GM12878 (cell line): Measurements from ENCODE around the gene CLCN7. TPM values are rescaled to one million over a fixed set of nuclear protein-coding genes. Genes with fewer than 3 reads are reported as not detected.

ENCODE experiments used
- ATF2 ChIP-seq: IDR thresholded peaks from 2 replicates; pipeline ENCODE4 v1.6.1; 2012; ENCODE audit warnings: low read length, inconsistent platforms
- ATF7 ChIP-seq: fragments of 450-650 bp; IDR thresholded peaks from 2 replicates; pipeline ENCODE4 v1.6.1; 2016; ENCODE audit warnings: low read depth, mild to moderate bottlenecking
- CEBPB ChIP-seq, 2 experiments: fragments of 150-350 bp in 1 of 2; IDR thresholded peaks; 2 replicates each; pipeline ENCODE4 v1.6.1; 2012 to 2014; ENCODE audit warnings: low read depth in 2 of 2, low read length in 2 of 2, borderline replicate concordance in 1 of 2, inconsistent platforms in 1 of 2
- CREM ChIP-seq: IDR thresholded peaks from 2 replicates; pipeline ENCODE4 v1.6.1; 2014; ENCODE audit warnings: antibody characterized with exemption, low read depth
- EED ChIP-seq: sonication (generic); IDR thresholded peaks from 2 replicates; pipeline ENCODE4 v1.6.1; 2016; ENCODE audit warnings: antibody characterized with exemption, low read depth
- EGR1 ChIP-seq, 2 experiments: IDR thresholded peaks; 1 replicate in 1 of 2; 2 replicates in 1 of 2; pipeline ENCODE4 v1.6.1; 2011 to 2012; ENCODE audit warnings: low read depth in 2 of 2, low read length in 2 of 2, borderline replicate concordance in 1 of 2, mild to moderate bottlenecking in 1 of 2, moderate library complexity in 1 of 2
- GATAD2B ChIP-seq: fragments of 450-650 bp; conservative IDR thresholded peaks from 2 replicates; pipeline ENCODE4 v1.6.1; 2017; ENCODE audit warnings: low read depth, mild to moderate bottlenecking, moderate library complexity
- HSF1 ChIP-seq: fragments of 150-350 bp; IDR thresholded peaks from 2 replicates; pipeline ENCODE4 v1.6.1; 2014; ENCODE audit warnings: mild to moderate bottlenecking, low read depth, low read length
- IKZF2 ChIP-seq, 2 experiments: fragments of 450-650 bp; IDR thresholded peaks; 2 replicates each; pipeline ENCODE4 v1.6.1; 2017; ENCODE audit warnings: mild to moderate bottlenecking in 2 of 2, moderate library complexity in 2 of 2
- MTA2 ChIP-seq: fragments of 450-650 bp; IDR thresholded peaks from 2 replicates; pipeline ENCODE4 v1.6.1; 2016; ENCODE audit warnings: low read depth, mild to moderate bottlenecking, moderate library complexity
- RAD21 ChIP-seq: IDR thresholded peaks from 2 replicates; pipeline ENCODE4 v1.6.1; 2011; ENCODE audit warnings: mild to moderate bottlenecking, low read depth, low read length, moderate library complexity; ENCODE audit not compliant: insufficient read depth
- REST ChIP-seq: IDR thresholded peaks from 2 replicates; pipeline ENCODE4 v1.6.1; 2012; ENCODE audit warnings: mild to moderate bottlenecking, low read depth, low read length
- SMARCA5 ChIP-seq: fragments of 450-650 bp; IDR thresholded peaks from 2 replicates; pipeline ENCODE4 v1.6.1; 2017; ENCODE audit warnings: mild to moderate bottlenecking
- SREBF2 ChIP-seq: IDR thresholded peaks from 2 replicates; pipeline ENCODE4 v1.6.1; 2012; ENCODE audit warnings: mild to moderate bottlenecking, low read length
- SUPT20H ChIP-seq: IDR thresholded peaks from 2 replicates; pipeline ENCODE4 v1.6.1; 2011; ENCODE audit warnings: low read depth, mild to moderate bottlenecking, low read length, moderate library complexity, borderline replicate concordance; ENCODE audit not compliant: control insufficient read depth
- ZNF207 ChIP-seq: fragments of 450-650 bp; IDR thresholded peaks from 2 replicates; pipeline ENCODE4 v1.6.1; 2014; ENCODE audit warnings: antibody characterized with exemption, mild to moderate bottlenecking, borderline replicate concordance
- polyA plus RNA-seq, 11 experiments: library from polyadenylated mRNA; depleted of rRNA in 4 of 11; unstranded in 6 of 11; stranded (reverse) in 5 of 11; fragments of >200 nt; fragmentation: Nextera tagmentation in 4 of 11; fragmentation: Illumina TruSeq in 1 of 11; extraction: Ambion mirVana in 4 of 11; extraction: Trizol in 1 of 11; gene quantifications; 1 replicate in 1 of 11; 2 replicates in 10 of 11; pipeline versions ENCODE4 v1.2.1 to v1.2.3, GENCODE V29; 2011 to 2016; ENCODE audit warnings: inconsistent platforms in 2 of 11, missing spikeins in 2 of 11, low read depth in 1 of 11
- total RNA-seq, 4 experiments: library from RNA; depleted of rRNA in 3 of 4; stranded (reverse); fragments of >200 nt in 3 of 4; fragmentation: Illumina TruSeq in 1 of 4; extraction: Trizol in 1 of 4; gene quantifications; 2 replicates each; pipeline versions ENCODE4 v1.2.1 to v1.2.3, GENCODE V29; 2013 to 2021
- TF ChIP-seq, protein P1 (sequence below): IDR thresholded peaks from 2 replicates; pipeline ENCODE4 v1.6.1; 2011; ENCODE audit warnings: low read depth, low read length, improper control_type of control experiment, borderline replicate concordance
- TF ChIP-seq, protein P2 (sequence below): fragments of 450-650 bp; IDR thresholded peaks from 2 replicates; pipeline ENCODE4 v1.6.1; 2017; ENCODE audit warnings: borderline replicate concordance
- TF ChIP-seq, protein P3 (sequence below): fragments of 450-650 bp; conservative IDR thresholded peaks from 2 replicates; pipeline ENCODE4 v1.6.1; 2017; ENCODE audit warnings: mild to moderate bottlenecking, moderate library complexity

The CLCN7 gene
- total and polyA plus RNA-seq, 10 of the 15 experiments (the other 5 are each of a cell fraction or from before 2014, with no cell fraction given), result 0.04 to 62.5 (median 19.9) TPM

- TF ChIP-seq REST (no peak), SUPT20H (no peak), ZNF207 (no peak), HSF1 (no peak), GATAD2B (peak; percentile 55; the same call in 1 of the 2 replicates), IKZF2 (IDR thresholded peaks at IDR 0.05) (no peak), ATF2 (no peak), SMARCA5 (no peak), RAD21 (no peak), EGR1 (IDR thresholded peaks at IDR 0.05; ENCODE audit: borderline replicate concordance in 1 of 2, low read depth in 2 of 2, low read length in 2 of 2) (0 out of 3 replicates have a peak, but pooled peaks of 1 of the 2 experiments have one; percentile 42), CEBPB (IDR thresholded peaks at IDR 0.05; ENCODE audit: borderline replicate concordance in 1 of 2, low read depth in 2 of 2, low read length in 2 of 2) (no peak), SREBF2 (no peak), EED (no peak), CREM (0 out of 2 replicates have a peak, but pooled peaks have one; percentile 28), MTA2 (no peak), ATF7 (no peak)
- TF ChIP-seq, protein P1, sequence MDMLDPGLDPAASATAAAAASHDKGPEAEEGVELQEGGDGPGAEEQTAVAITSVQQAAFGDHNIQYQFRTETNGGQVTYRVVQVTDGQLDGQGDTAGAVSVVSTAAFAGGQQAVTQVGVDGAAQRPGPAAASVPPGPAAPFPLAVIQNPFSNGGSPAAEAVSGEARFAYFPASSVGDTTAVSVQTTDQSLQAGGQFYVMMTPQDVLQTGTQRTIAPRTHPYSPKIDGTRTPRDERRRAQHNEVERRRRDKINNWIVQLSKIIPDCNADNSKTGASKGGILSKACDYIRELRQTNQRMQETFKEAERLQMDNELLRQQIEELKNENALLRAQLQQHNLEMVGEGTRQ, result peak; percentile 63
- TF ChIP-seq, protein P2, sequence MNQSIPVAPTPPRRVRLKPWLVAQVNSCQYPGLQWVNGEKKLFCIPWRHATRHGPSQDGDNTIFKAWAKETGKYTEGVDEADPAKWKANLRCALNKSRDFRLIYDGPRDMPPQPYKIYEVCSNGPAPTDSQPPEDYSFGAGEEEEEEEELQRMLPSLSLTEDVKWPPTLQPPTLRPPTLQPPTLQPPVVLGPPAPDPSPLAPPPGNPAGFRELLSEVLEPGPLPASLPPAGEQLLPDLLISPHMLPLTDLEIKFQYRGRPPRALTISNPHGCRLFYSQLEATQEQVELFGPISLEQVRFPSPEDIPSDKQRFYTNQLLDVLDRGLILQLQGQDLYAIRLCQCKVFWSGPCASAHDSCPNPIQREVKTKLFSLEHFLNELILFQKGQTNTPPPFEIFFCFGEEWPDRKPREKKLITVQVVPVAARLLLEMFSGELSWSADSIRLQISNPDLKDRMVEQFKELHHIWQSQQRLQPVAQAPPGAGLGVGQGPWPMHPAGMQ, result no peak
- TF ChIP-seq, protein P3, sequence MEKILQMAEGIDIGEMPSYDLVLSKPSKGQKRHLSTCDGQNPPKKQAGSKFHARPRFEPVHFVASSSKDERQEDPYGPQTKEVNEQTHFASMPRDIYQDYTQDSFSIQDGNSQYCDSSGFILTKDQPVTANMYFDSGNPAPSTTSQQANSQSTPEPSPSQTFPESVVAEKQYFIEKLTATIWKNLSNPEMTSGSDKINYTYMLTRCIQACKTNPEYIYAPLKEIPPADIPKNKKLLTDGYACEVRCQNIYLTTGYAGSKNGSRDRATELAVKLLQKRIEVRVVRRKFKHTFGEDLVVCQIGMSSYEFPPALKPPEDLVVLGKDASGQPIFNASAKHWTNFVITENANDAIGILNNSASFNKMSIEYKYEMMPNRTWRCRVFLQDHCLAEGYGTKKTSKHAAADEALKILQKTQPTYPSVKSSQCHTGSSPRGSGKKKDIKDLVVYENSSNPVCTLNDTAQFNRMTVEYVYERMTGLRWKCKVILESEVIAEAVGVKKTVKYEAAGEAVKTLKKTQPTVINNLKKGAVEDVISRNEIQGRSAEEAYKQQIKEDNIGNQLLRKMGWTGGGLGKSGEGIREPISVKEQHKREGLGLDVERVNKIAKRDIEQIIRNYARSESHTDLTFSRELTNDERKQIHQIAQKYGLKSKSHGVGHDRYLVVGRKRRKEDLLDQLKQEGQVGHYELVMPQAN, result peak; percentile 65
These were observed 66.5 kb downstream of the CLCN7 start (continued) for GRCh38 chr16:1408171-1408837.
